Placental pericyte (primary cell): ENCODE results near the gene CT45A8. TPM values are rescaled to one million over a fixed set of nuclear protein-coding genes. Genes with fewer than 3 reads are reported as not detected.

Experiments used
- total RNA-seq: library from RNA; depleted of rRNA; stranded (reverse); fragments of >200 nt; gene quantifications from 2 replicates; pipeline ENCODE4 v1.2.3, GENCODE V29; 2012

Gene CT45A8, protein sequence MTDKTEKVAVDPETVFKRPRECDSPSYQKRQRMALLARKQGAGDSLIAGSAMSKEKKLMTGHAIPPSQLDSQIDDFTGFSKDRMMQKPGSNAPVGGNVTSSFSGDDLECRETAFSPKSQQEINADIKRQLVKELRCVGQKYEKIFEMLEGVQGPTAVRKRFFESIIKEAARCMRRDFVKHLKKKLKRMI
- total RNA-seq = not detected in 2 replicates

DNA sequence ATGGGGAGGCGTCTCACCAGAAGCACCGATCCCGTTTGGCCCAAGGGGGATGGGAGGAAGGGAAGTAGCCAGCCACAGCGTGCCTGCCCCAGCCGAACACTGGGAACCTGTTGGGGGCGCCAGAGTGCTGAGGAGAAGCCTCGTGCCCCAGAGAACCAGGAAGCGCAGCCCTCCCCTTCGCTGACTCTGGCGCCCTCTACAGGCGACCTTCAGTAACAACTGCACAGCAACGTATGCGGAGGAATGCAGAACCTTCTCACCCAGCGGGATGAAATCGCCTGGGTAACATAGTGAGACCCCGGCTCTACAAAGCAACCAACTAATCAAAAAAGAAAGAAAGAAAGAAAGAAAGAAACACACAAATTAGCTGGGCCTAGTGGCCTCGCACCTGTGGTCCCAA, at the start of gene CT45A8:
Gene CT45A8, minus strand, starts transcription at position 101 of the 400 bp plus-strand sequence. CDS start 3,755 bp downstream, outside the sequence.

DNA sequence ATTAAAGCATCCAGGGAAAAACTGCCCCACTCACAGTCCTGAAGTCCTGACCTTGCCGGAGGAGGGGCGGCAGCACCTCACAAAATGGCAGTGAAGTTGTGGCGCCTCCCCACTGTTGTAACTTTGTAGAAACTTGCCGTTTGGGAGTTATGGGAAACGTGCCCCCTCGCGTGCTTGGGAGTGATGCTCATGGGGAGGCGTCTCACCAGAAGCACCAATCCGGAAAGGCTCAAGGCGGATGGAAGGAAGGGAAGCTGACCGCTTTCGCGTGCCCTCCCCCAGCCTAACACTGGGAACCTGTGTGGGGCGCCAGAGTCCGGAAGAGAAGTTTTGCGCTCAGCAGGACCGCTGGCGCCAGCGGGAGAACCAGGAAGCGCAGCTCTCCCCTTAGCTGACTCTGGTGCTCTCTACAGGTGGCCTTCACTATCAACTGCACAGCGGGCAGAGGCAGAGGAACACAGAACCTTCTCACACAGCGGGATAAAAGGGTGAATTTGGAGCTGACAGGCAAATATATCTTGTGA, 39.0 kb upstream of the CT45A8 start, which contains the start of the genes CT45A10 and SAGE1:
Gene CT45A10, minus strand, starts transcription at position 151 of the 524 bp plus-strand sequence. CDS start 8,100 bp downstream, outside the sequence.
Gene SAGE1, plus strand, starts transcription at position 423 of the 524 bp plus-strand sequence. CDS start 2,527 bp downstream, outside the sequence.

DNA sequence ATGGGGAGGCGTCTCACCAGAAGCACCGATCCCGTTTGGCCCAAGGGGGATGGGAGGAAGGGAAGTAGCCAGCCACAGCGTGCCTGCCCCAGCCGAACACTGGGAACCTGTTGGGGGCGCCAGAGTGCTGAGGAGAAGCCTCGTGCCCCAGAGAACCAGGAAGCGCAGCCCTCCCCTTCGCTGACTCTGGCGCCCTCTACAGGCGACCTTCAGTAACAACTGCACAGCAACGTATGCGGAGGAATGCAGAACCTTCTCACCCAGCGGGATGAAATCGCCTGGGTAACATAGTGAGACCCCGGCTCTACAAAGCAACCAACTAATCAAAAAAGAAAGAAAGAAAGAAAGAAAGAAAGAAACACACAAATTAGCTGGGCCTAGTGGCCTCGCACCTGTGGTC, 17.4 kb upstream of the CT45A8 start, which contains the start of gene CT45A9:
Gene CT45A9, minus strand, starts transcription at position 101 of the 400 bp plus-strand sequence. CDS start 3,751 bp downstream, outside the sequence.

DNA sequence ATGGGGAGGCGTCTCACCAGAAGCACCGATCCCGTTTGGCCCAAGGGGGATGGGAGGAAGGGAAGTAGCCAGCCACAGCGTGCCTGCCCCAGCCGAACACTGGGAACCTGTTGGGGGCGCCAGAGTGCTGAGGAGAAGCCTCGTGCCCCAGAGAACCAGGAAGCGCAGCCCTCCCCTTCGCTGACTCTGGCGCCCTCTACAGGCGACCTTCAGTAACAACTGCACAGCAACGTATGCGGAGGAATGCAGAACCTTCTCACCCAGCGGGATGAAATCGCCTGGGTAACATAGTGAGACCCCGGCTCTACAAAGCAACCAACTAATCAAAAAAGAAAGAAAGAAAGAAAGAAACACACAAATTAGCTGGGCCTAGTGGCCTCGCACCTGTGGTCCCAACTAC, 17.2 kb downstream of the CT45A8 start, which contains the start of gene CT45A7:
Gene CT45A7, minus strand, starts transcription at position 101 of the 400 bp plus-strand sequence. CDS start 3,747 bp downstream, outside the sequence.

DNA sequence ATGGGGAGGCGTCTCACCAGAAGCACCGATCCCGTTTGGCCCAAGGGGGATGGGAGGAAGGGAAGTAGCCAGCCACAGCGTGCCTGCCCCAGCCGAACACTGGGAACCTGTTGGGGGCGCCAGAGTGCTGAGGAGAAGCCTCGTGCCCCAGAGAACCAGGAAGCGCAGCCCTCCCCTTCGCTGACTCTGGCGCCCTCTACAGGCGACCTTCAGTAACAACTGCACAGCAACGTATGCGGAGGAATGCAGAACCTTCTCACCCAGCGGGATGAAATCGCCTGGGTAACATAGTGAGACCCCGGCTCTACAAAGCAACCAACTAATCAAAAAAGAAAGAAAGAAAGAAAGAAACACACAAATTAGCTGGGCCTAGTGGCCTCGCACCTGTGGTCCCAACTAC, 34.4 kb downstream of the CT45A8 start, which contains the start of gene CT45A2:
Gene CT45A2, minus strand, starts transcription at position 101 of the 400 bp plus-strand sequence. CDS start 3,747 bp downstream, outside the sequence.

DNA sequence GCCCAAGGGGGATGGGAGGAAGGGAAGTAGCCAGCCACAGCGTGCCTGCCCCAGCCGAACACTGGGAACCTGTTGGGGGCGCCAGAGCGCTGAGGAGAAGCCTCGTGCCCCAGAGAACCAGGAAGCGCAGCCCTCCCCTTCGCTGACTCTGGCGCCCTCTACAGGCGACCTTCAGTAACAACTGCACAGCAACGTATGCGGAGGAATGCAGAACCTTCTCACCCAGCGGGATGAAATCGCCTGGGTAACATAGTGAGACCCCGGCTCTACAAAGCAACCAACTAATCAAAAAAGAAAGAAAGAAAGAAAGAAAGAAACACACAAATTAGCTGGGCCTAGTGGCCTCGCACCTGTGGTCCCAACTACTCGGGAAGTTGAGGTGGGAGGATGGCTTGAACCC, 51.7 kb downstream of the CT45A8 start, which contains the start of gene CT45A6:
Gene CT45A6, minus strand, starts transcription at position 101 of the 400 bp plus-strand sequence. CDS start 3,794 bp downstream, outside the sequence.

Other genes starting within 250 kb of the CT45A8 start
- gene CT45A1, start 140.9 kb downstream of the CT45A8 start, total RNA-seq = not detected in 2 replicates
- not detected in 2 replicates for gene CT45A3, start 86.3 kb downstream of the CT45A8 start, total RNA-seq
- gene CT45A5, start 69.0 kb downstream of the CT45A8 start, total RNA-seq = not detected in 2 replicates
- not detected in 2 replicates for gene CT45A6, start 51.8 kb downstream of the CT45A8 start, total RNA-seq
- gene CT45A2, start 34.5 kb downstream of the CT45A8 start, total RNA-seq = not detected in 2 replicates
- not detected in 2 replicates for gene CT45A7, start 17.3 kb downstream of the CT45A8 start, total RNA-seq
- not detected in 2 replicates for gene CT45A9, start 17.3 kb upstream of the CT45A8 start, total RNA-seq
- gene CT45A10, start 38.9 kb upstream of the CT45A8 start, total RNA-seq = not detected in 2 replicates
- not detected in 2 replicates for gene SAGE1, start 39.2 kb upstream of the CT45A8 start, total RNA-seq
- 19.3 and 32.4 TPM in 2 replicates for gene MMGT1, start 119.5 kb upstream of the CT45A8 start, total RNA-seq
- 13.8 and 24.5 TPM in 2 replicates for gene SLC9A6, start 130.9 kb upstream of the CT45A8 start, total RNA-seq